HPDE6-E6E7 (cell line): ENCODE measurements around the gene PDE6B.
"Not testable (repeated sequence)": the region's sequence is repeated elsewhere in the genome, so short reads cannot be mapped to it uniquely, and the experiment has no call there.

Source experiments
- DNase-seq: peaks from one replicate; pipeline ENCODE4 v3.0.0; 2011; ENCODE audit warnings: missing footprints; ENCODE audit errors: extremely low spot score

Gene PDE6B

GRCh38 chr4:704198-704891, 79.0 kb downstream of the PDE6B start:
- no peak for DNase-seq

- DNase-seq: no peak
Measured at GRCh38 chr4:704971-705277, 79.6 kb downstream of the PDE6B start.

DNA sequence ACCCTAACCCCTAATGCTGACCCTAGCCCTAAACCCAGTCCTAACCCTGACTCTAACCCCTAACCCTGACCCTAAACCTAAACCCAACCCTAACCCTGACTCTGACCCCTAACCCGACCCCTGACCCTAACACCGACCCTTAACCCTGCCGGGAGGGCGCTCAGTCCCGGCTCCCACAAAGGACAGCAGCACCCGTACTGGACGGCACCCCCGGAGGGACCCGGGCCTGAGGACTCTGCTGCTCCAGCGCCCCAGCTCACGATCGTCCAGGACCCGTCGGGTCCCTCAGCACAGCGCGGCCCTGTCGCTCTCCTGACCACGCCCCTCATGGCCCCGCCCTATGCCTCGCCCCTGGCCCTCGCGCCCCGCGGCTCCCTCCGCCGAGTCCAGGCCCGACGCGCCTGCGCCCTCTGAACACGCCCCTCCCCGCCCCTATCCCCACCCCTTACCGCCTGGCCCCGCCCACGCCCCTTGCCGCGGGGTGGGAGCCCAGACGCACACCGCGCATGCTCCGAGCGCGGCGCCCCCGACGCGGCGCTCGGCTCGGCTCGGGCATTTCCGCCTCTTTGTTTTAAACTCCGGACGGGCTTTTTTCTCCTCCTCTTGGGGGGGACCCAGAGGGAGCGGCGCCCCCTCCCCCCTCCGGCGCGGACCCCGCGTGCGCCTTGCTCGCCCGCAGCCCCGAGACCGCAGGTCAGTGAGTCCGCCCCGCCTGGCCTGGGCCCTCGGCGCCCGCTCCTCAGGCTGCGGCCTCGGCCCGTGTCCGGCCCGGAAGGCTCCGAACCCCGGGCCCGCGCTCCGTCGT, 80.1 kb downstream of the PDE6B start, which contains the start of gene PCGF3:
Gene PCGF3, plus strand, starts transcription at position 555 of the 805 bp plus-strand sequence. CDS start 27,849 bp downstream, outside the sequence.
- DNase-seq: peak; percentile 98

- not testable (repeated sequence) for DNase-seq
Measured at GRCh38 chr4:706083-706633, 80.8 kb downstream of the PDE6B start.

DNA sequence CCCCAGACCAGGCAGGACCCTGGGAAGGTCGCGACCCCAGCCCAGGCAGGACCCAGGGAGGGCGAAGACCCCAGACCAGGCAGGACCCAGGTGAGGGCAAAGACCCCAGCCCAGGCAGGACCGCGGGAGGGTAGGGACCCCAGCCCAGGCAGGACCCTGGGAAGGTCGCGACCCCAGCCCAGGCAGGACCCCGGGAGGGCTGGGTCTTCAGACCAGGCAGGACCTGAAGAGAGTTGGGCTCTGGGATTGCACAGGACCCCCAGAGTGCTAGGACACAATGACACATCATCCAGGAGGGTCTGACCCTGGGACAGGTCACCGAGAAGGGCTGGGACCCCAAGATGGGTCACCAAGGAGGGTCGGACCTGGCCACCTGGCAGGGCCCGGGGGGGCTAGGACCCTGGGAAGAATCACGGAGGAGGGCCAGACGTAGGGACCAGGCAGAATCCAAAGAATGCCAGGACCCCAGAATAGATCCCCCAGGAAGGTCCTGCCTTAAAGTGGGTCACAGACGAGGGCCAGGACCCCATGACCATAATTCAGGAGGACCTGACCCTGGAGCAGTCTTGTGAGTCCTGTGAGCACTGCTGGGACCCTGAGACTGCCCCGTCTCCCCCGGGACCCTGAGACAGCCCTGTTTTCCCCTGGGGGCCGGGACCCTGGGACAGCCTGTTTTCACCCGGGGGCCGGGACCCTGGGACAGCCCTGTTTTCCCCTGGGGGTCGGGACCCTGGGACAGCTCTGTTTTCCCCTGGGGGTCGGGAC, 81.6 kb downstream of the PDE6B start:
- no peak for DNase-seq

- DNase-seq: no peak
Measured at GRCh38 chr4:707929-708630, 82.7 kb downstream of the PDE6B start.

- DNase-seq: no peak
Measured at GRCh38 chr4:708631-708933, 83.2 kb downstream of the PDE6B start.

GRCh38 chr4:709348-709747, 84.0 kb downstream of the PDE6B start:
- DNase-seq: no peak

DNA sequence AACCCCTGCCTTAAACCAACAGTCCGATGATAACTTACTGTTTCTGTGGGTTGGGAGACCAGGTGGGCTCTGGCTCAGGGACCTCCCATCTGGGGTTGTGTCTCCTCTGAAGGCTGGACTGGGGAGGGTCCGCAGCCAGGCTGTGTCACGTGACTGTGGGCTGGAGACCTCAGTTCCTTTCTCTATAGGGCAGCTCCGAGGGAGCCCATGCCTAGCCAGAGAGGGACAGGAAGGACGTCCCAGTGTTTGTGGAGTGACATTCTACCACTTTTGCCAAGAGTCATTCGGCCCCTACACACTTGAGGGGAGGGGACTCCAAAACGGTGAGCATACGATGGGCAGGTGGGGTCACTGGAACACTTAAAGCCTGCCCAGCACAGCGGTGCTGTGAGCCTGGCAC, 84.7 kb downstream of the PDE6B start:
- DNase-seq: no peak

GRCh38 chr4:710916-711315, 85.5 kb downstream of the PDE6B start:
- DNase-seq: no peak

- no peak for DNase-seq
Measured at GRCh38 chr4:712093-712492, 86.7 kb downstream of the PDE6B start.

DNA sequence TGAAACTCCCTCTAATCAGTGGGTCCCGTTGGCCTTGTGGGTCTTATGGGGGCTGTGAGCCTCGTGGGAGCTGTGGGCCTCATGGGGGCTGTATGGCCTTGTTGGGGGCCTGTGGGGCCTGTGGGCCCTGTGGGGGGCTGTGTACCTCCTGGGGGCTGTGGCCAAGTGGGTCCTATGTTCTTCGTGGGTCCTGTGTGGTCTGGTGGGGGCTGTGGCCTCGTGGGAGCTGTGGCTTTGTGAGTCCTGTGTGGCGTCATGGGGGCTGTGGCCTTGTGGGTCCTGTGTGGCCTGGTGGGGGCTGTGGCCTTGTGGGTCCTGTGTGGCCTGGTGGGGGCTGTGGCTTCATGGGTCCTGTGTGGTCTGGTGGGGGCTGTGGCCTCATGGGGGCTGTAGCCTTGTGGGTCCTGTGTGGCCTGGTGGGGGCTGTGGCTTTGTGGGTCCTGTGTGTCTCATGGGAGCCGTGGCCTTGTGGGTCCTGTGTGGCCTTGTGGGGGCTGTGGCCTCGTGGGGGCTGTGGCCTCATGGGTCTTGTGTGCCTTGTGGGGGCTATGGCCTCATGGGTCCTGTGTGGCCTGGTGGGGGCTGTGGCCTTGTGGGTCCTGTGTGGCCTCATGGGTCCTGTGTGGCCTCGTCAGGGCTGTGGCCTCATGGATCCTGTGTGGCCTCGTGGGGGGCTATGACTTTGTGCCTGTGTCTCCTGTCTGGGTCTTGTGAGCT, 87.7 kb downstream of the PDE6B start:
- no peak for DNase-seq

- no peak for DNase-seq
Measured at GRCh38 chr4:714087-714486, 88.7 kb downstream of the PDE6B start.

- no peak for DNase-seq
Measured at GRCh38 chr4:717601-718320, 92.4 kb downstream of the PDE6B start.

GRCh38 chr4:718460-718859, 93.1 kb downstream of the PDE6B start:
- no peak for DNase-seq
